SH-SY5Y (cell line): ENCODE data around the gene GPALPP1.

Experiments
- GATA2 ChIP-seq: IDR thresholded peaks from 2 replicates; pipeline ENCODE4 v1.6.1; 2011; ENCODE audit warnings: mild to moderate bottlenecking, low read depth, low read length
- GATA3 ChIP-seq: IDR thresholded peaks from 2 replicates; pipeline ENCODE4 v1.6.1; 2011; ENCODE audit warnings: low read depth, mild to moderate bottlenecking, low read length, moderate library complexity

DNA sequence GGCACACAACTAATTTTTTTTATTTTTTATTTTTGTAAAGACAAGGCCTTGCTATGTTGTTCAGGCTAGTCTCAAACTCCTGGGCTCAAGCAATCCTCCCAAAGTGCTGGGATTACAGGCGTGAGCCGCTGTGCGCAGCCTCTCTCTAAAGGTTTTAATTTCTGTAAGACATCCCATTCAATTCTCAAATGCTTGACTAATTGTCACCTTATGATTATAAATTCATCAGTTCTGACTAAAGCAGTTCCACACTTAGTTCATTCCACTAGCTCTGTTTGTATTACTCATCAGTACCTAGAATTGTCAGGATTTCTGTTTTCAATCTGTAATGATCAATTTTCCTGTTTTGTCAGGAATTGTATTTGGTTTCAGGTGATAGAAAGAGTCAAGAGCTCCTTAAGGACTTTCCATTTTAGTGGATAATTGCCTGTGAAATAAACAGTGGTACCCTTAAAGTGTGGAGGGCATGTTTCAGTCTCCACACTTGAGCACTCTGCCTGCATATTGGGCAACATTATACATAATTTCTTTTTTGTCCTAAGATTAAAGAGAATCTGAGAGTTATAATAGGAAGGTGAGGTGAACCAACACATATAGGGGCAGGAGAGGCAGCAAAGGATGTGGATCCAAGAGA is 27.6 kb downstream of the GPALPP1 start:
- TF ChIP-seq GATA3 (no peak), GATA2 (no peak)
